HG02678 (cell line): ENCODE measurements around the gene IRGC.

Experiments
- ATAC-seq: cut with Tn5 transposase; IDR thresholded peaks from one replicate; pipeline ENCODE4 v1.9.1; 2021; ENCODE audit warnings: mild to moderate bottlenecking, moderate library complexity; ENCODE audit not compliant: unreplicated experiment

Gene IRGC

DNA sequence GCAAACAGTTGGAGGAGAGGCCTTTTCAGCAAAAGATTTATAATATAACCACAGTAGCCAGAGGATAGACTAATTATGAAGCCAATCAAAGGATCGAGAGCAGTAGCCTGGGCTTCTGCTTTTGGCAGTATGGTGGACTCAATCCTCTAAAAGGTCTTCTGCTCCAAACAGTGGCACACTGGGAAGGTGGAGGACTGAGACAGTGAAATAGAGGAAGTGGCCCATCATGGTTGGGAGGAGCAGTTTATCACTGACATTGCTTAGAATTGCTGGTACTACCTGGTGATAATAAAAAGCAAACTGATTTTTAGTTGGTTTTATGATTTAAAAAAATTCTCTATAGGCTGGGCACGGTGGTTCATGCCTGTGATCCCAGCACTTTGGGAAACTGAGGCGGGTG, 25.0 kb upstream of the IRGC start:
- ATAC-seq, result no peak

GRCh38 chr19:43691755-43692154, 24.1 kb upstream of the IRGC start:
- no peak for ATAC-seq

DNA sequence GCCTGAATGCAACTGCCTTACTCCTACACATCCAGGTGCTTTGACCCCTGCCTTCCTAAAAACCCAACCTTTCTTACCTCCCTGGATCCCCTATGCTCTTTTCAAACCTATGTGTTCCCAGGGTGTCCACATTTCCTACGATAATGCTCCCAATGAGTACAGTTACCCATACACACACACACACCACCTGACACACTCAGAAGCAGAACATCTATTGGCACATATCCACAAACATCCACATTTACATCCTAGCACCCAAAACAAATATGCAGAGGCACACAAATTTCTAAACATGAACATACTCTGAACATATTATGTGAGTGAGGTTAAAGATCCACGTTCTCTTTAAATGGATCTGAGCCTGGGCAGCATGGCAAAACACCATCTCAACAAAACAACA, 23.5 kb upstream of the IRGC start:
- no peak for ATAC-seq

DNA sequence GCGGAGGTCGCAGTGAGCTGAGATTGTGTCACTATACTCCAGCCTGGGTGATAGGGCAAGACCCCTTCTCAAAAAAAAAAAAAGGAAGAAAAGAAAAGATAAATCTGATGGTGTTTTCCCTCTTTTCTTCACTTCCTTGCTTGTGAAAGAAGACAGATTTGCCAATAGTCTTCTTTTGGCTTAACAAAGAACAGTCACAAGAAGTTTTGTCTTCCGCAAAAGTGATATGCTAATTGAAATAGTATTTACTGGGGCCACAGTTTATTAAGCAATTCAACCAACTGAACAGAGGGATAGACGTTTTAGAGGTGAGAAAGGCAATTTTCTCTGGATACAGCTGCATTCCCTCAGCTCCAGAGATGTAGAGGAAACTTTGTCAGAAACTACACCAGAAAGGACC, 23.0 kb upstream of the IRGC start:
- no peak for ATAC-seq

DNA sequence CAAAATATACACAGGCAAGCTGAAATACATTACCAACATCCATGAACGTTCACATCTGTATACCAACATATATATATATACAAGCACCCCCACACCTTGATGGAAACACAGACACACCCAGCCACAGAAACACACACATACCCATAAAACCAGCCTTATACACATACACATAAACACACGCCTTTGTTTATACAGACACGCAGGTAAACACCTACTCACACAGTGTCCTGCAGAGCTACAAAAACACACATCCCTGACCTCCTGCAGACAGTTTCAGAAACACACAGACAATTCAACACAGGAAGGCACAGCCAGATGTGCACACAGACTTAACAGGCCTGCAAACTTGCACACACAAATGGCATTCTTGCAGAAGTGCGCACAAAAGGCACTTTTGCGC, 21.3 kb upstream of the IRGC start:
- ATAC-seq, result no peak

GRCh38 chr19:43695985-43696704, 19.7 kb upstream of the IRGC start:
- ATAC-seq, result no peak

GRCh38 chr19:43697295-43697694, 18.6 kb upstream of the IRGC start:
- no peak for ATAC-seq

GRCh38 chr19:43699506-43700394, 16.1 kb upstream of the IRGC start:
- no peak for ATAC-seq

- ATAC-seq, result no peak
These were observed 15.4 kb upstream of the IRGC start for GRCh38 chr19:43700395-43701000.

DNA sequence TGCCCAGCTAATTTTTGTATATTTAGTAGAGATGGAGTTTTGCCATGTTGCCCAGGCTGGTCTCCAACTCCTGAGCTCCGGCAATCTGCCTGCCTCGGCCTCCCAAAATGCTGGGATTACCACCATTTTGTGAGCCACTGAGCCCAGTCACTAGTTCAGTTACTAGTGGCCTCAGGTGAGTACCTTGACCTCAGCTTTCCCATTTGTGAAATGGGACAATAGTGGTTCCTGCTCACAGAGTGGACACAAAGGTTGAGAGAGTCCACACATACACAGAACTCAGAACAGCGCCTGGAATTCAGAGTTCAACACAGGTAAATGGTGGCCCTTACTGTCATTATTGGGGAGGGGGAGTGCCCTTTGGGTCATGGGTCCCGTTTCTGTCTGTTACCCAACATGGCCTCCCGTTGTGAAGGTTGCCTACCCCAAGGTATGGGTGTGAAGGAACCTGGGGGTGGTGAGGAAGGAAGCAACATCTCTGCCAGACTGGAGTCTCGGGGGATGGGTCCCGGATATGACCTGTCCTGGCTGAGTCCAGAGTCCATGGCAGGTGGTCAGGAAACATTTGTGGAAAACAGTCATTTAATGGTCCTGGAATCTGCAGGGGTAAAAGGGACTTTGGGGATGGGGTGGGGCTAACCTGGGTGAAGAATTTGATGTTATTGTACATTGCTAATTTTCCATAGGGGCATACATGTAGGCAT, 11.7 kb upstream of the IRGC start:
- no peak for ATAC-seq

GRCh38 chr19:43705729-43706128, 10.1 kb upstream of the IRGC start:
- ATAC-seq, result no peak

DNA sequence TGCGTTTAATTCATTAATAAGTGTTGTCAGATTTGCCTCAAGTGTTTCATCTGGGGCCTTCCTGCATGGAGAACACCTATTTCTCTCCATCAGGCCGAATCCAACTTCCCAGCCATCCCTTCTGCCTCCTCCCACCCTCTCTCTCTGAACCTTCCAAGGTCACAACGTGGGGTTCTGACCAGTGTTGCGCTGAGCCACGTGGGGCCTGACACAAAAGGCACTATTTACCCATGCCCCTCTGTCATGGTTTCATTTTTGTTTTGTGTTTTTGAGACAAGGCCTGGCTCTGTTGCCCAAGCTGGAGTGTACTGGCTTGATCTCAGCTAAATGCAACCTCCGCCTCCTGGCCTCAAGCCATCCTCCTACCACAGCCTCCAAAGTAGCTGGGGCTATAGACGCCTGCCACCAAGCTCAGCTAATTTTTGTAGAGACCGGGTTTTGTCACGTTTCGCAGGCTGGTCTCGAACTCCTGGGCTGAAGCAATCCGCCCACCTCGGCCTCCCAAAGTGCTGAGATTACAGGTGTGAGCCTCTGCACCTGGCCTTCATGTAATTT, 8.6 kb upstream of the IRGC start:
- ATAC-seq, result no peak

GRCh38 chr19:43708716-43709115, 7.2 kb upstream of the IRGC start:
- ATAC-seq, result no peak

GRCh38 chr19:43711751-43712355, 4.0 kb upstream of the IRGC start:
- ATAC-seq, result no peak

GRCh38 chr19:43713208-43713607, 2.7 kb upstream of the IRGC start:
- ATAC-seq, result no peak

GRCh38 chr19:43718627-43719377, 2.9 kb downstream of the IRGC start:
- no peak for ATAC-seq

DNA sequence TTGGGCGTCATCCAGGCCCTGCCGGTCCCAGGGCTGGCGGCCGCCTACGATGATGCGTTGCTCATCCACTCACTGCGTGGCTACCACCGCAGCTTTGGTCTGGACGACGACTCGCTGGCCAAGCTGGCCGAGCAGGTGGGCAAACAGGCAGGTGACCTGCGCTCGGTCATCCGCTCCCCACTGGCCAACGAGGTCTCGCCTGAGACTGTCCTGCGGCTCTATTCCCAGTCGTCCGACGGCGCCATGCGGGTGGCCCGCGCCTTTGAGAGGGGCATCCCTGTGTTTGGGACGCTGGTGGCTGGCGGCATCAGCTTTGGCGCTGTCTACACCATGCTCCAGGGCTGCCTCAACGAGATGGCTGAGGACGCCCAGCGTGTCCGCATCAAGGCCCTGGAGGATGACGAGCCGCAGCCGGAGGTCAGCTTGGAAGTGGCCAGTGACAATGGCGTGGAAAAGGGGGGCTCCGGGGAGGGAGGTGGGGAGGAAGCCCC, 3.5 kb downstream of the IRGC start:
- ATAC-seq, result no peak

DNA sequence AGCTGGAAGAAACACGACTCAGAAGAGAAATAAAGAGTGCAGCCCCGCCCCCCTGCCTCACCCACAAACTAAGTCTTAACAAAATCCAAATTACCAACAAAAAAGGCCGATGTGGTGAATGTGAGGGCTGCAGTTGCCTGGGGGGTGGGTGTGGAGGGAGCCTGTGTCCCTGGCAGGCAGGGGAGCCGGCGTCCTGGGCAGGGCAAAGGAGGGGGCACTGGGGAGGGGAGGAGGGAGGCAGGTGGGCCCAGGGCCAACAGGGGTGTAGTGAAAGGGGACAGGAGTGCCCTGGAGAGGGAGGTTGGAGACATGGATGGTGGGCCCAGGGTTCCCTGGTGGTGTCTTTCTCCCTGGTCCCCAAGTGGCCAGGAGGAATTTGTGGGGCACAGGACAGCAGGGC, 4.0 kb downstream of the IRGC start:
- ATAC-seq, result no peak

- no peak for ATAC-seq
These were observed 5.1 kb downstream of the IRGC start for GRCh38 chr19:43720936-43721335.
